ENCODE measurements around the gene RPUSD1.

Gene RPUSD1

DNA sequence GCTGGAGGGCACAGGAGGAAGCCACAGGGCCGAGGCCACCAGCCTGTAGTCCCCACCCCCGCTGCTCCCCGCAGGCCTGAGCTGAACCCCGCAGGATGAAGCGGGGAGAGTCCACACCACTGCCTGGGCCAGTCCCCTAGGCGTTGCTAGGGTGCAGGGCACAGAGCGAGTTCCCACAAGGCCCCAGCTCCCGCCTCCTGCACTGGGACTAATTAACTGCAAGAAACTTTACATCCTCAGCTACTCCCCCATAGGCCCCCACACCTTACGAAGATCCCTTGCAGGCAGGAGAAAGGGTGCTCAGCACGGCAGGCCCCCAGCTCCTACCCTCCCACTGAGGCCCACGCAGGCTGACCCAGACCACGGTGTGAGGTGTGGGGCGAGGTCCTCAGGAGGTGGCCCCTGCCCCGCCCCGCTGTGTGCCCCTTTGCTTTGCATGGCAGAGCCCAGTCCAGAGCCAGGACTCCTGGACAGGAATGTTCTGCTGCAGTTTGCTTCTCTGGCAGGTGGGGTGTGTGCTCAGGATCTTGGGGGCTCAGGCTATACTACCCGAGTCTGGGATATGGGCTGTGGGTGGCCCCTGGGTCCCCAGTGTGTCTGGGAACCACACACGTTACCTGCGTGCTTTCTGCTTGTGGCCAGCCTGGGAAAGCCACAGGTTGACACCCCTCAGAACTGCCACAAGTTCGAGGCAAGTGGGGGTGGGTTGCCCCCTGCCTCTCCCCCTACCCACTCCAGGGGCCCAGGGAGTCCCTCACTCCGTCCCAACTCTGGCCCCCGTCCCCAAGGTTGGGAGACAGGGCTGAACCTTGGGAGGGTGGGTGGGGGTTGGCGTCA, 11.1 kb upstream of the RPUSD1 start:
- DNase-seq (ENCODE audit: extremely low read depth, insufficient read length): no peak
- Histone ChIP-seq H3K4me3 (replicated peaks; ENCODE audit: low read depth, low read length) (no peak overlapping the region), H3K36me3 (ENCODE audit: control insufficient read depth, insufficient read depth, low read length) (peaks cover 3% of the 10 kb centered on the region), H3K27me3 (replicated peaks; ENCODE audit: control insufficient read depth, insufficient read depth, low read length) (no peaks in the 10 kb centered on the region; the same call in 1 of the 2 replicates)
- no peak for TF ChIP-seq CTCF (IDR thresholded peaks at IDR 0.05; ENCODE audit: insufficient read depth, low read length, poor library complexity, severe bottlenecking)

GRCh38 chr16:798666-799065, 10.5 kb upstream of the RPUSD1 start:
- Histone ChIP-seq H3K36me3 (ENCODE audit: control insufficient read depth, insufficient read depth, low read length) (peaks cover 3% of the 10 kb centered on the region), H3K27me3 (replicated peaks; ENCODE audit: control insufficient read depth, insufficient read depth, low read length) (no peaks in the 10 kb centered on the region; the same call in 1 of the 2 replicates), H3K4me3 (replicated peaks; ENCODE audit: low read depth, low read length) (no peak overlapping the region)
- no peak for DNase-seq (ENCODE audit: extremely low read depth, insufficient read length)
- no peak for TF ChIP-seq CTCF (IDR thresholded peaks at IDR 0.05; ENCODE audit: insufficient read depth, low read length, poor library complexity, severe bottlenecking)

DNA sequence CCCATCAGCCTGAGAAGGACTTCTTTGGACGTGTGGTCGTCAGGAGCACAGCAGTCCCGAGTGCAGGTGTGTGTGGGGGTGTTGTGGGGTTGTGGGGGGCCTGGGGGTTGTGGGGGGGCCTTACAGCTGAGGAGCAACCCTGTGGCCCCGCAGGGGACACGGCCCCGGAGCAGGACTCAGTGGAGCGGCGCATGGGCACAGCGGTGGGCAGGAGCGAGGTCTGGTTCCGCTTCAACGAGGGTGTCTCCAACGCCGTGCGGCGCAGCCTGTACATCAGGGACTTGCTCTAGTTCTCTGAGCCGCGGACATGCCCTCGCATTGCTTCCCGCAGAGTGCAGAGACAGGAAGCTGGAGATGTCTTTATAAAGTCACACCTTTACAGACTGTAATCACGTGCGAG, 9.5 kb upstream of the RPUSD1 start:
- no peak overlapping the region for H3K4me3 ChIP-seq (replicated peaks; ENCODE audit: low read depth, low read length)
- TF ChIP-seq CTCF (IDR thresholded peaks at IDR 0.05; ENCODE audit: insufficient read depth, low read length, poor library complexity, severe bottlenecking): no peak
- H3K36me3 ChIP-seq (ENCODE audit: control insufficient read depth, insufficient read depth, low read length): peaks cover 3% of the 10 kb centered on the region
- DNase-seq (ENCODE audit: extremely low read depth, insufficient read length): no peak
- no peaks in the 10 kb centered on the region; the same call in 1 of the 2 replicates for H3K27me3 ChIP-seq (replicated peaks; ENCODE audit: control insufficient read depth, insufficient read depth, low read length)

- Histone ChIP-seq H3K4me3 (replicated peaks; ENCODE audit: low read depth, low read length) (no peak overlapping the region), H3K36me3 (ENCODE audit: control insufficient read depth, insufficient read depth, low read length) (peaks cover 3% of the 10 kb centered on the region), H3K27me3 (replicated peaks; ENCODE audit: control insufficient read depth, insufficient read depth, low read length) (no peaks in the 10 kb centered on the region; the same call in 1 of the 2 replicates)
- DNase-seq (ENCODE audit: extremely low read depth, insufficient read length): no peak
- TF ChIP-seq CTCF (IDR thresholded peaks at IDR 0.05; ENCODE audit: insufficient read depth, low read length, poor library complexity, severe bottlenecking): no peak
These were observed 8.9 kb upstream of the RPUSD1 start for GRCh38 chr16:797120-797420.

- no peaks in the 10 kb centered on the region; the same call in 1 of the 2 replicates for H3K27me3 ChIP-seq (replicated peaks; ENCODE audit: control insufficient read depth, insufficient read depth, low read length)
These were observed 8.3 kb upstream of the RPUSD1 start for GRCh38 chr16:796296-797119.

More at GRCh38 chr16:796296-797119, 8.3 kb upstream of the RPUSD1 start:
- Histone ChIP-seq H3K4me3 (replicated peaks; ENCODE audit: low read depth, low read length) (no peak overlapping the region), H3K36me3 (ENCODE audit: control insufficient read depth, insufficient read depth, low read length) (peaks cover 6% of the 10 kb centered on the region)
- TF ChIP-seq CTCF (IDR thresholded peaks at IDR 0.05; ENCODE audit: insufficient read depth, low read length, poor library complexity, severe bottlenecking): no peak
- DNase-seq (ENCODE audit: extremely low read depth, insufficient read length): no peak

Measured in GM06990 (cell line).